HG02884 (cell line): ENCODE results near the gene UFL1.

ENCODE experiments used
- ATAC-seq: cut with Tn5 transposase; IDR thresholded peaks from one replicate; pipeline ENCODE4 v1.9.1; 2021; ENCODE audit warnings: mild to moderate bottlenecking, moderate library complexity; ENCODE audit not compliant: unreplicated experiment

UFL1 gene

GRCh38 chr6:96571551-96571950 is 49.9 kb downstream of the UFL1 start:
- ATAC-seq = no peak

- no peak for ATAC-seq
These were observed 53.8 kb downstream of the UFL1 start for GRCh38 chr6:96575359-96575758.

- no peak for ATAC-seq
These were observed 54.6 kb downstream of the UFL1 start for GRCh38 chr6:96576221-96576620.

DNA sequence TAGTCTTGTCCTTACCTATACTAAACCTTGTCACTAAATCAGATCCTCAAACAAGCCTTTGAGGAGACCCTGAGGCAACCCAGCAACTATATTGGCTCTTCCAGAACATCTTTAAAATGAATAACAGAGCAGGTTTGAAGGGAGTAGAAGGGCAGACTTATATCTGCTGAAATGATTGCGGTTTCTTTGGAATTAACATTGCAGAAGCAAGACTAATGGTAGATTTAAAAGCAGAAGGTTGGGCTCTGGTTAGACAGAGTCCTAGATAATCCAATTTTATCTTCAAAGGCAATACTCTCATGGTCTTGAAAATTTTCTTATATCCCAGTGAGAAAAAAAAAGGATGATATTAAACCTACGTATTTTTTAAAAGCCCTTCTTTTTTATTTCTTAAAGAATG is 60.4 kb downstream of the UFL1 start:
- no peak for ATAC-seq

DNA sequence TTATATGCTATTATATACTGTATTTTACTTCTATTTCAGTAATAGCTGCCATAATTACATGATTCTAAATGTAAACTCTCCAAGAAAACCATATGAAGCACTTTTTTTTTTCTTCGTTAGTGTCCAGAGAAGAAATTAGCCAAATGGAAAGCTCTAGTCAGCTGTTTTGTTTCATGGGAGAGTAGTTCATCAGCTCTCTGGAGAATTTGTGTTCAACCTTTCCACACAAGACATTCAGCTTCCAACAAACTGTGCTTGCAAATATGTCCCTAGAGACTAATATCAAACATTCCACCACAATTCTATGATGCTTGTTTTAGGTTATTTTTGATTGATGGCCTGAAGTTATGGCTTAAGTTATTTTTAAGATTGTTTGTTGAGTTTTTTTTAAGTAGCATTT is 60.8 kb downstream of the UFL1 start:
- no peak for ATAC-seq

GRCh38 chr6:96604420-96604819 is 82.8 kb downstream of the UFL1 start:
- ATAC-seq = no peak
